HG02943 (cell line): Measurements from ENCODE around the gene SEC31B.
A peak's percentile ranks its signal among the peaks of the same experiment; 100 is the strongest.

ENCODE experiments used
- ATAC-seq: cut with Tn5 transposase; IDR thresholded peaks from one replicate; pipeline ENCODE4 v1.9.1; 2021; ENCODE audit warnings: mild to moderate bottlenecking, low read depth, moderate library complexity; ENCODE audit not compliant: unreplicated experiment

SEC31B gene, protein sequence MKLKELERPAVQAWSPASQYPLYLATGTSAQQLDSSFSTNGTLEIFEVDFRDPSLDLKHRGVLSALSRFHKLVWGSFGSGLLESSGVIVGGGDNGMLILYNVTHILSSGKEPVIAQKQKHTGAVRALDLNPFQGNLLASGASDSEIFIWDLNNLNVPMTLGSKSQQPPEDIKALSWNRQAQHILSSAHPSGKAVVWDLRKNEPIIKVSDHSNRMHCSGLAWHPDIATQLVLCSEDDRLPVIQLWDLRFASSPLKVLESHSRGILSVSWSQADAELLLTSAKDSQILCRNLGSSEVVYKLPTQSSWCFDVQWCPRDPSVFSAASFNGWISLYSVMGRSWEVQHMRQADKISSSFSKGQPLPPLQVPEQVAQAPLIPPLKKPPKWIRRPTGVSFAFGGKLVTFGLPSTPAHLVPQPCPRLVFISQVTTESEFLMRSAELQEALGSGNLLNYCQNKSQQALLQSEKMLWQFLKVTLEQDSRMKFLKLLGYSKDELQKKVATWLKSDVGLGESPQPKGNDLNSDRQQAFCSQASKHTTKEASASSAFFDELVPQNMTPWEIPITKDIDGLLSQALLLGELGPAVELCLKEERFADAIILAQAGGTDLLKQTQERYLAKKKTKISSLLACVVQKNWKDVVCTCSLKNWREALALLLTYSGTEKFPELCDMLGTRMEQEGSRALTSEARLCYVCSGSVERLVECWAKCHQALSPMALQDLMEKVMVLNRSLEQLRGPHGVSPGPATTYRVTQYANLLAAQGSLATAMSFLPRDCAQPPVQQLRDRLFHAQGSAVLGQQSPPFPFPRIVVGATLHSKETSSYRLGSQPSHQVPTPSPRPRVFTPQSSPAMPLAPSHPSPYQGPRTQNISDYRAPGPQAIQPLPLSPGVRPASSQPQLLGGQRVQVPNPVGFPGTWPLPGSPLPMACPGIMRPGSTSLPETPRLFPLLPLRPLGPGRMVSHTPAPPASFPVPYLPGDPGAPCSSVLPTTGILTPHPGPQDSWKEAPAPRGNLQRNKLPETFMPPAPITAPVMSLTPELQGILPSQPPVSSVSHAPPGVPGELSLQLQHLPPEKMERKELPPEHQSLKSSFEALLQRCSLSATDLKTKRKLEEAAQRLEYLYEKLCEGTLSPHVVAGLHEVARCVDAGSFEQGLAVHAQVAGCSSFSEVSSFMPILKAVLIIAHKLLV

DNA sequence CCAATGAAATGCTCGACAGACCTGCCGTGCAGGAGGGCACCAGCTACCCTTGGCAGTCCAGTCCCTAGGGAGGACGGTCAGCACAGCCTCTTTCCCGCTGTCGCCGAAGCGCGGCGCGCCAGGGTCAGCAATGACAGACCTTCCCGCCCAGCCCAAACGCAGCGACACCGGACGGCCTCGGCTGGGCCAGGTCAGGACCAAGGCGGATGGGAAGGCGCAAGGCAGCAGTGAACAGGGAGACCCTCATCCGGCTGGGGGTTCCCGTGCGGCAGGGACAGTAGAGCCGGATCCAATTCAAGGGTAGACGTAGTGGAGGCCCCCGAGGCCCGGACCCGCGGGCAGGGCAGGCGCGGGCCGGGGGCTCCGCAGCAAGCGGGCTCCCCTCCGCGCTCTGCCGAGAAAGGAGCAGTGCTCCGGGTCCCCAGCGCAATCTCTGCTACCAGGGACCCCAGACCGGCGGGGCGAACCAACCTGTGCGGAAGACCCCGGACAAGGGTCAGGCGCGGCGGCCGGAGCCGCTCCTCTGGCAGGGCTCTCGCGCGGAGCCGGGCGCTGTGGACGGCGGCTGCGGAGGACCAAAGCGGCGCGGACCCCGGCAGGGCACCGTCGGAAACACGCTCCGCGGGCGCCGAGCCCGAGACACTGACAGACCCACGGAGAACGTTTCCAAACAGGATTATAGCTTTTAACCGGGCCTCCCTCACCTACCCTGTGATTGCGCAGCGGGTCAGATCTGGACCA, at the start of gene SEC31B:
TSS of gene SEC31B (minus strand) at position 551 of the 741 bp plus-strand sequence. CDS start 2,909 bp downstream, outside the sequence.
- ATAC-seq, result no peak

DNA sequence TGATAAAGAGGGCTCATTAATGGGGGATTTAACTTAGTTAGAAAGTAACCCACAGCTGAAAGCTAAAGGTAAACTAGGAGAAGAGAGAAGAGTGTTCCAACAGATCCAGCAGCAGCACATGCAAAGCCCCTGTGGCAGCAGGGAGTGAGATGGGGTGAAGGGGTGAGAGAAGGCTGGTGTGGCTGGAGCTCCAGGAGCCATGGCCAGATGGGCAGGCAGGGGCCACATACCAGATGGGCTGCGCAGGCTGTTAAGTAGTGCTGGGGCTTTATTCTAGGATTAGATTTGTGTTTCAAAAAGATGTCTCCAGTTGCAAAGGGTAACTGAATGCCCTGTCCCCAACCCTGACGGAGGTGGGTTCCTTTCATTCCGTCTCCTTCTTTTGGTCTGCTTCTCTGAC, 49.3 kb upstream of the SEC31B start:
- ATAC-seq, result no peak

DNA sequence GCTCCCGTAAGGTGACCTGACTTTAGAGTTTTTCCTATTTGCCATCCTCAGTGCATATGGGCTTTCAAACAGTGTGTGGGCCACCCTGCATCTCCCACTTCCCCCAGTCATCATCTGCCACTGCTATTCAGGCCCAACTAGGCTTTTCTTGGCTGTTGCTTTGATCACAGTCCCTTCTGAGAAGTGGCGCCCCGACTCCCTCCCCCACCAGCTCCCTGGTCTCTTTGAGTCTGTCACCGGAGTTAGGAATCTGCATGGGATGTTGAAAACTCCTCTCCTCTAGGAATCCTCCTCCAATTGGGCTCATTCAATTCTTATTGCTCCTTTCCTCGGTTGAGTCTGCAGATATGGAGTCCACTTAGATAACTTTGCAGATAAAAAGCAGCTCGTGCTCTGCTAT, 48.2 kb upstream of the SEC31B start:
- ATAC-seq, result no peak

DNA sequence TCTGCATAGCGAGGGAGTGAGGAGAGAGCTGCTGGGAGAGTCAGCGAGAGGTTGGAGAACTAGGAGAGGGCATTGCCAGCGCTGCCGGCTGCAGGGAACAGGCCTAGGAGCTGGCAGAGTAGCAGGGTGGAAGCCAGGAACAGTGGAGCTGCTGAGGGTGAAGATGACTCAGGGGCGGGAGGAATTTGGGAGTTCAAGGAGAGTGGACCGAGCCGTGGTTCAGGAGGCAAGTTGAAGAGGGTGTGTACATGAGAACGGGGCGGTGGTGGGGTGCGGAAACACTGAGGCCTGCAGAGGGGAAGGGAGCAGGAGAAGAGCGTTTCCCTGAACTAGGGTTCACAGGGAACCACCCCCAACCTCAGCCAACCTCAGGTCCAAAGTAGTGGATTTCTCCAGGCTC, 47.6 kb upstream of the SEC31B start:
- no peak for ATAC-seq

DNA sequence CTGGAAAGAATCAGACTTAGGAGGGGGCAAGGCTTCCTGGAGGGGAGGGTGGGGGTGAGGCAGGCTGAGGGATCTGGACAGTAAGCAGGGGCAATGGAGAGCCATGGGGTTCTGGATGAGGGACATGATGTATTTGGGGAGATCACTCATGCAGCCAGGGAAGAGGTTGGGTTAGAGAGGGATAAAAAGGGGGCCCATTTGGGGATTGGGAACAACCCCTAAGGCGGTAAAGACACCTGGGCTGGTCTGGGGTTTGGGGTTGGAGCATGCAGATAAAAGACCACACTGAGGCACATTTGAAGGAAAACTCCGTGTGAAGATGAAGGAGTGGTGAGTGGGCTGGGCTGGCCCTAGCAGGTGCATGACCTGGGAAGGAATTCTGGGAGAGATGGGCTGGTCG, 46.9 kb upstream of the SEC31B start:
- ATAC-seq, result no peak

DNA sequence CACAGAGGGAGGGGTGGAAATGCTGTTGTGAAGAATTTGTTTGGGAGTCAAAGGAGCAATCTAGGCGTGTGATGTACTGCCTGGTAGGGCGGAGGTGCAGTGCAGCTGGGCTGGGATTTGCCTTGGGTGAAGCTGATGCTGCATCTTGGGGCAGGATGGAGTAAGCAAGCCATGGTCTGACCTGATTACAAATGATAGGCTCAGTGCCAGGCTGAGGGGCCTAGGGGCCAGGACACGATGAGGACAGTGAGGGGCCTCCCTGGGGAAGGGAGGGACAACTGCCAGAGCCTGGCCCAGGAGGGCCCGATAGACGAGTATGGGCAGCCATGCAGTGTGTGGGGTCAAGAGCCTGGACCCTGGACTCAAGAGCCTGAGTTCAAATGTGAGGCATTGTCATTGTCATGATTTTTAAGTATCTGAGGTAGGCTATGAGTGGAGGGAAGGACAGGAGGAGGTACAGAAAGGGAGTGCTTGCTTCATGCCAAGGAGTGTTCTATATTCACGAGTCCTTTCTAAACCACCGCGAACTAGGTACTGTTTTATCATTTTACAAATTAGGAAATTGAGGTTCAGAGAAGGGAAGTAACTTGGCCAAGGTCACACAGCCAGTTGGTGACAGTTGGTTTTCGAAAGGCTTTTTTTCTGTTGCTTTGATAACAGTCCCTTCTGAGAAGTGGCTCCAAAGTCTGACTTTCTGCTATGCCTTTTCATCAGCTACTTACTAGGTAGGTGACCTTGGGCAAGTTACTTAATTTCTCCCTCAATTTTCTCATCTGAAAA, 45.7 kb upstream of the SEC31B start:
- ATAC-seq, result no peak

DNA sequence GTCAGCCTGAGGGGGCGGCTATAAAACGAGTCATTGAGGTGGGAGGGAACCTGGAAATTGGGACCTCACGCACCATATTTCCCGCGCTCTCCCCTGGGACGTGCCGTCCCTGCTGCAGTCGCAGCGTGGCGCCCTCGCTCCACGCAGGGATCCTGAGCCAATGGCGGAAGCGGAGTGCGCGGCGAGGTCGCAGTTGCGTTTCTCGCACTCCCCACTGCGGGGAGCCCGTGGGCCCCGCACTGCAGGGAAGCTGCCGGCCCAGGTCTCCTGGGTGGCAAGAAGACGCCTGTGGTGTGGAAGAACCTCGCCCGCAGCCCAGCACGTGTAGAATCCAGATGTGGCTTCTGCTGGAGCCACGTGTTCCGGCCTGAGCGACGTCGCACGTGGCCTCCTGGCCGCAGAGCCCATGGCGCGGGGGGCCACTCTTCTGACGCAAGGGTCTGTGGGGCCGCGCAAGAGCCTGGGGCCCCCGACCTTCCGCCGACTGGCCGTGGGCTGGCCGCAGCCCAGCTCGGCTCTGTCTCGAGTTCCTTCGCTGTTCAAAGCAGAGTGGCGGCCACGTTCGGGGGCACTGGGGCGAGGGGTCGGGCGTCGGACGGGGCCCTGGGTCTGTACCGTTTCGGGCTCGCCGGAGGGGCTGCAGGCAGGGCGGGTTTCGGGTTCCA, 42.5 kb upstream of the SEC31B start:
- no peak for ATAC-seq

DNA sequence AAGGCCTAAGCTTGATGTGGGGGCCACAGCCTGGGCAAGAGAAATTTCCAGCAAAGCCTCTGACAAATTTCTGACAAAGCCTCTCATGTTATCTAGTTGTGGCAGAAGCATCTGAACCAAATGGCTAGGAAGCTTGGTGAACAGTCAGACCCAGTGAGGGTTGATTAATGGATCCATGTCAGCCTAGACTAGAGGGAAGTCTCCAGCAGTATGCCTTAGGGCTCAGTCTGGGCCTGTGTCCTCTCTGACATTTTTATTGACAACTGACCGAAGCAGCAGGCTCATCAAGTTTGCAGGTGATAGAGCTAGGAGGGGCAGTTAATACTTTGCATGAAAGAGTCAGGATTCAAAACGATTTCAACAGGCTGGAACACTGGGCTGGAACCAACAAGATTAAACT, 41.3 kb upstream of the SEC31B start:
- no peak for ATAC-seq

DNA sequence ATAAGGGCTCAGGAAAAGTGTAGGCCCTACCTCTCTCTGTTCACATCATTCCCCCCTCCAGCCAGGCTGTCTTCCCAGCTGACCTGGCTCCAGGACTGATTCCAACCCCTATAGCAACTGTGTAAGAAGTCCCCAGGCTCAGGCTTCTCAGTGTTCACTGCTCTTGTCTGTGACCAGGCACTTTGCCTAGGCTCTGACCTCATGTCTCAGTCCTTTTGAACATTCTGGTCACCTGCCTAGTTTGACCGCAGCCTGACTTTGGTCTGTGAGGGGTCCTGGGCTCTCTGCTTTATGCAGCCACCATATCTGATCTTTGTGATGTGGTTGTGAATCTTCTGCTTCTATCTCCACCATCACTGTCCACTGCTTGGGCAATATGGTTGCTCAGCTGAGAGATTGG, 40.6 kb upstream of the SEC31B start:
- no peak for ATAC-seq

DNA sequence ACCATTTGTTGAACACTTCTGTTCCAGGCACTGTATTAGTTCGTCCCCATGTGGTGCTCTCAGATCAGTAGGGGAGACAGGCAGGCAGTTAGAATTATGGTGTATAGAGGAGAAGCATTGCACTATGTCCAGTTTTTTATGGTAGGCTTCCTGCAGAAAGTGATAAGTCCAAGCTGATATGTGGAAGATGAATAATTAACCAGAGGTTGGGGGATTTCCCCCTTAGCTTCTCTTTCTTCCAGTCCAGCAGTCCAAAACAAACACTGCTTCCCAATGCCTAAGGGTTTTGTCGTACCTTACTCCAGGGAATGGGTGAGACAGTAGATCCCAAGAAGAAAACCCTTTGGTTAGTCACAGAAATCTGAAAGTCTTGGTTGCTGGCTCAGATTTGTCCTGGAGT, 35.2 kb upstream of the SEC31B start:
- no peak for ATAC-seq

DNA sequence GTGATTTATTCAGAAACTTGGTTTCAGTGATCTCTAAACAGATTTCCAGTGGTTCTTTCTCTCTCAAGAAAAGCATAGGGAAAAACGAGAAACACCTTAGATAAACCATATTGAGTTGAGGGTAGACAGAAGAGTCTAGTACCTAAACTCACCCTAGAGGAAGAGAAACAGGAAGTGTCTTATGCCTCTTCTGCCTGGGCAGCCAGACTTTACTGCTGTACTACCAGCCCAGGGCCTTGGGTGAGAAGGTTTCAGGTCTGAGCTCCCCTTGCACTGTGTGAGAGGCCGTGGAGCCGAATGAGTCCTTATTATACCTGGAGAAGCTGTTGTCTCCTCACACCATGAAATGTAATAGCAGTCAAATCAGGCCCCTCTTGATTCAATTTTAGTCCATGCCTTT, 34.3 kb upstream of the SEC31B start:
- no peak for ATAC-seq

DNA sequence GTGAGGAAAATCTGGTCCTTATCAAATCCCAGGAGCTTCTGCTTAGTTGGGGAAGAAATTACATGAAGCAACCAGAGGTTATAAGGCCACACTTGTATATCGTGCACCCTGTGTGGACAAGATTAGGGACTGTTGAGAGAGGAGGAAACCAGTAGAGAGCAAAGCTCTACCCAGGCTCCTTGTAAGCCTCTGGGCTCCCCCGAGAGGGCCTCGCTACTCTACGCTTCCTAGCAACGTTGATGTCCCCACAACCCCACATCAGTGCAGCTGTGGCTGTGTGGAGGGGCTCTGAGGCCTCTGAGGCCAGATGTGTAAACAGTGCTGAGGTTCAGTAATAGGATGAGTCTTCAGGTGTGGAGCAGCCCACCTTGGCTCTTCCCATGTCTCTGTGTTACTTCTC, 32.1 kb upstream of the SEC31B start:
- ATAC-seq, result no peak

DNA sequence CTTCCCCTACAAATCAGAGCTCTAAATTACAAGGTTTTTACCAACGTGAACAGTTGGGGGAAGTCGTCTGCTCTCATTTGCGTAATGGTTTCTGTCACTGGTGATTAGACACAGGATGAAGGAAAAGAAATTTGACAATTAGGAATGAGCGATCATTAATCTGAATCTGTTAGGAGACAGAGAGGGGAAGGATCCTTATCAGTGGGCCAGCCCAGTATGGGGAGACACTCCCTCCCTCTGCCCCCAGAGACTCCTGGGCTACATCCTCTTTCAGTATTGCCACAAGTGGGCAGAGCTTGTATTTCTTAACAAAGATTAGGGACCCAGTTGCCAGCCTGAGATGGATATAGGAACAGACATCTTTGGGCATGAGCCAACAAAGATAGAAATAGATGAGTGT, 31.5 kb upstream of the SEC31B start:
- ATAC-seq, result no peak

DNA sequence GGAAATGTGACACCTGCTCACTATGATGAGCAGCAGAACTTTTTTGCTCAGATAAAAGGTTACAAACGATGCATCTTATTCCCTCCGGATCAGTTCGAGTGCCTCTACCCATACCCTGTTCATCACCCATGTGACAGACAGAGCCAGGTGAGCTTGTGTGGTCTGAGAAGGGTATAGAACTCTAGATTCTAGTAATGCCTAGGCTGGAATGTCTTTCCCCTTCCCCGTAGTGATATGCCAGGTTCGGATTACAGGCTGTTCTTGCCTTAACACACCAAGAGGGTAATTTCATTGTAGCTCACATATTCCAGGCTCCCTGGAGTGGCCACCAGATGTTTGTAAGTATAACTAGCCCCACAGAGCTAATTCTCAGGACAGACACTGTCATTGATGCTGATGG, 25.3 kb upstream of the SEC31B start:
- ATAC-seq, result no peak

DNA sequence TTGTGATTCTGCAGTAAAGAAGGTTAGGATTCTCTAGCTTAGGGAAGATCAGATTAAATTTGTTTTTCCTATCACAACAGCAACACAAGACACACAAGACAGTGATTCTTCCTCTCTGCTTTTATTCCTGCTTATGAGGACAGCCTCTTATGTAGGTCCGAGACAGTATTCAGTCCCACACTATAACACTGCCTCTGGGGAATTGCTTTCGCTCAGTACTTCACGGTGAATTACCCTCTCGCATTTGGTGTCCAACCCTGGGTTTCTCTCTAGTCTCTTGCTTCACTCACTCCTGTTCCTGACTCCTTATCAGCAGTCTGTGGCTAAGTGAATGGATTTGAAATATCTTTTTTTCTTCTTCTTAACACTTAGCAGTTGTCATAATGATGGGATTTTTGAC, 17.8 kb upstream of the SEC31B start:
- no peak for ATAC-seq

DNA sequence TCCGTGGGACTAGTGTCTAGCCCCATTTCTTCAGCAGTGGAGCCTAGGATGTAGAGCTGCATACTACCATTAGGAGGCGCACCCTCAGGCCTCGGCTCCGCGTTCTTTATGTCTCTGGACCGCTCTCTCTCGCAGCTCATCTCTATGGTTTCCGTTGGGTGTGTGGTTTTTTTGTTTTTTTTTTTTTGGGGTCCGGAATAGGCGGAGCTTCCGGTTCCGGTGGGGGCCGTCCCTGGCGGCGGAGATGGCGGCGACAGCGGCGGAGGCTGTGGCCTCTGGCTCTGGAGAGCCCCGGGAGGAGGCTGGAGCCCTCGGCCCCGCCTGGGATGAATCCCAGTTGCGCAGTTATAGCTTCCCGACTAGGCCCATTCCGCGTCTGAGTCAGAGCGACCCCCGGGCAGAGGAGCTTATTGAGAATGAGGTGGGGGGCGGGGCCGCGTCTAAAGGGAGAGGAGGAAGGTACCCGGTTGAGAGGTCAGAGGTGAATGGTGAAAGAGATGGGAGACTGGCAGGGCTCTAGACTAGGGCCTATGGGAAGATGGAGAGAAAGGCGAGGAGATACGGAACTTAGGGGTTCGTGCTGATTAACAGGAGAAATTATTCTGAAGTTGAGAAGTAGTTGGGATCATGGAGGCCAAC, 16.2 kb upstream of the SEC31B start, which contains the start of gene HIF1AN:
TSS of gene HIF1AN (plus strand) at position 229 of the 639 bp plus-strand sequence. CDS start at position 245, 16 bp downstream.
- peak; percentile 97 for ATAC-seq

DNA sequence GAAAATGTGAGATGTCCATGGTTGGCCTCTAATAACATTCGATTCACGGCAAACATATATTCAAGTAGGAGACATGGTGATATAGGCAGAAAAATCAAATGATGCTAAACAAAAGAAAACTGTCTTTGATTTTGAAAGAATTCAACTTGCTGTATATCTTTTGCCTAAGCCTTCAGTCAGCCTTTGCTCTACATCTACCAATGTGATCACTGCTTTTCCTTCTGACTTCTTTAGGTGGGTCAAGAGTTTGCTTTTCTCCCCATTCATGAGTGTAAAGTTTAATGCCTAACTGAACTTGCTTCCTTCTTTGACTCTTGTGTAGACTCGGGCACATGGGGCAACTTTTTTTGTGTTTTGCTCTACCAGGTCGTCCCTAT, 15.7 kb upstream of the SEC31B start:
- ATAC-seq, result no peak

DNA sequence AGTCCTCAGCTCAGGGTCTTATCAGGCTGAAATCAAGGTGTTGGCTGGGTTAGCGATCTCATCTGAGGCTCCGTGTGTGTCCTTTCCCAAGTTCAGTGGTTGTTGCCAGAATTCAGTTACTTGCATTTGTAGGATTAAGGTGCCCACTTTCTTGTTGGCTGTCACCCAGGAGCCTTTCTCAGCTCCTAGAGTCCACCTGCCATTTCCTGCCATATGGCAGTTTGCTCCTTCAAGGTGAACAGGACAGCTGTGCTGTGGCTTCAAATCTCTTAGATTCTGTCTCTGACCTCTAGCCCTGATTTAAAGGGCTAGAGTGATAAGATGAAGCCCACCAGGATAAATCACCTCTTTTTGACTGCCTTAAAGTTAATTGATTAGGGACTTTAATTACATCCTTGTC, 15.1 kb upstream of the SEC31B start:
- no peak for ATAC-seq

DNA sequence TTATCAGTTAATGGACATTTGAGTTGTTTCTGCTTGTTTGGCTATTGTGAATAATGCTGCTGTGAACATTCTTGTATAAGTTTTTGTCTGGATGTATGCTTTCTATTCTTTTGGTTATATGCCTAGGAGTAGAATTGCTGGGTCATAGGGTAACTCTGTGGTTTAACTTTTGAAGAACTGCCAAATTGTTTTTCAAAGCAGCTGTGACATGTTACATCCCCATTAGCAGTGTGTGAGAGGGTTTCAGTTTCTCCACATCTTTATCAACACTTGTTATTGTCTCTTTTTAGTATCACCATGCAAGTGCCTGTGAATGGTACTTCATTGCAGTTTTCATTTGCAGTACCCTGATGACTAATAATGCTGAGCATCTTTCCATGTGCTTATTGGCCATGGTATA, 12.1 kb upstream of the SEC31B start:
- ATAC-seq, result no peak
